Heart left ventricle (tissue), 13 donors: ENCODE data around the gene SCRN2.

Source experiments
- CTCF ChIP-seq, 12 donors: fragments of 200-600 bp; sonication (generic) in 4 of 12; IDR thresholded peaks; one replicate each; pipeline versions ENCODE4 v1.5.0 to v1.8.0; 2018 to 2022; ENCODE audit warnings: antibody characterized with exemption in 12 of 12, mild to moderate bottlenecking in 5 of 12
- POLR2A ChIP-seq, 2 donors: fragments of 450-650 bp; IDR thresholded peaks; one replicate each; pipeline ENCODE4 v1.6.1; 2017; ENCODE audit warnings: antibody characterized with exemption in 2 of 2, mild to moderate bottlenecking in 2 of 2, moderate library complexity in 2 of 2
- donor health status: ischemic (EF 13 %, LVEDD 7.1; RV severe dilation, severe dysfunction).
- donor health status: DM: no; HTN: yes; CAD: no.
- donor health status: DM: no; HTN: no; CAD: no.
- donor health status: ischemic (EF 25% LVEDD 6.9; RV normal size, moderate dysfunction).
- donor health status: ischemic (EF 25% LVEDD 5.7; RV mildly dilated, moderate dysfunction).
- donor health status: ischemic (EF 35%, LVEDD 5.7; RV mildly dilated, moderate dysfunction).
- donor health status: nonischemic (EF 11% LVEDD 7.7; RV severe dilation, severe dysfunction).
- donor health status: DM: yes; HTN: yes; CAD: no.
- donor health status: PGD.
- donor health status: ischemic (EF 29% LVEDD 5.4; RV normal size, mild dysfunction).
- donor health status: nonischemic (EF 23%, LVEDD 6.1; RV moderate dilation, normal function).

GRCh38 chr17:47884427-47884740 lies 43.3 kb upstream of the SCRN2 start:
- no peak for TF ChIP-seq CTCF (IDR thresholded peaks at IDR 0.05)
- no peak for TF ChIP-seq POLR2A (IDR thresholded peaks at IDR 0.05)
